ENCODE data around the gene EME2.

Gene EME2

DNA sequence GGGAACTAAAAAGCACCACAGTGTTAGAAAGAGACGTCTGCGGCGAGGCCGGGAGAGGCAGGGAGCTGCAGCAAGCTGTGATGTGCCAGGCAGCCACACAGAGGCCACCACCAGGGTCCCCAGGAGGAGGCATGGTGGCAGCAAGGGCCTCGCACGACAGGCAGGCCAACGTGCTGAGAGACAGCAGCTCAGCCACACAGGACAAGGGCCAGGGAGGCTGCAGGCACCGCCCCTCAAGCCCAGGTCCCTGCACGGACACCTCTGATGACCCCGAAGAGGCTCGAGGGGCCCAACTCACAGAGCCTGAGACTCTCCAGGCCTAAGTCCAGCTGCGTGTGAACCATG, 48.3 kb downstream of the EME2 start:
- DNase-seq = no peak

DNA sequence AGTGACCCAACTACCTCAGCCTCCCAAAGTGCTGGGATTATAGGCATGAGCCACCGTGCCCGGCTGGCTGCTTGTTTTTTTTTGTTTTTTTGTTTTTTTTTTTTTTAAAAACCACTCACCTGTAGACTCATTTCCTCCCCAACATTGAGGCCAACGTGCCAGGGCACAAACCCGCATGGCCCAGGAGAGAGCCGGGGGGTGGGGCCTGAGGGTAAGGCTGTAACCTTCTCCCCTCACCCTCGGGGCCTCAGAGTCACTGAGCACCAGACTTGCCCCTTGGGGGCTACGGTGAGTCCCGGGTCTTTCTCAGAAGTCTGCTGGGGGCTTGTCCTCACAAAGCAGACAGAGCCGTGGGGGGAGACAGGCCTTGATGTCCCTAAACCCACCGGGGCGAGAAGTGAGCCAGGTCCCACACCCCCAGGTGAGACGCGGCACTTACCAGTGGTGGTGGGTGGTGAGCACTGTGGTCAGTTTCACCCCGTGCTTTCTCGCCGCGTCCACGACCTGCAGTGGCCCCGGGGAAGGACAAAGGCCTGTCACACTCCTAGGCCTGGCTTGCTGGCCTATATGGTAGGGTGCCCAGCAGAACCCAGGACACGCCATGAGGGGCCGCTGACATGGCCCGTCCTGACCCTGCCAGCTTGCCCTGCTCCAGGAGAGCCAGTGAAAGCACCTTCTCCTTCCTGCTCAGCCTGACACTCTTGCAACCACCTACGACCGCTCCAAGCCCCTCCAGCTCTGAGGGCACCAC, 49.4 kb downstream of the EME2 start:
- no peak for DNase-seq

DNA sequence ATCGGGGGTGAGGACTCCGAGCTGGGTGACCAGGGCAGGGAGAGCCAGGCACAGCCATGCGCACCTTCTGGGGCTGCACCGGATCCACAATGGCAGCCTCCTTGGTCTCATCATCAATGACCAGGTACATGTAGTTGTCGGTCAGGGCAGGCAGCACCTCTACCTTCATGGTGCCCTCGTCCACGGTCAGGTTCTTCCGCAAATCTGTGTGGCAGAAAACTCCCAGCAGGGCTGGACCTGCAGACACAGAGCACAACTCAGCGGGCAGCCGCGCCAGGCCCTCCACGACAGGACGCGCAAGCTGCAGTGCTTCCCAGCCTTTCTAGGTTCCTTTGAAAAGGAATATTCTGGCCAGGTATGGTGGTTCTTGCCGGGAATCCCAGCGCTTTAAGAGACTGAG, 50.2 kb downstream of the EME2 start:
- DNase-seq = no peak

DNA sequence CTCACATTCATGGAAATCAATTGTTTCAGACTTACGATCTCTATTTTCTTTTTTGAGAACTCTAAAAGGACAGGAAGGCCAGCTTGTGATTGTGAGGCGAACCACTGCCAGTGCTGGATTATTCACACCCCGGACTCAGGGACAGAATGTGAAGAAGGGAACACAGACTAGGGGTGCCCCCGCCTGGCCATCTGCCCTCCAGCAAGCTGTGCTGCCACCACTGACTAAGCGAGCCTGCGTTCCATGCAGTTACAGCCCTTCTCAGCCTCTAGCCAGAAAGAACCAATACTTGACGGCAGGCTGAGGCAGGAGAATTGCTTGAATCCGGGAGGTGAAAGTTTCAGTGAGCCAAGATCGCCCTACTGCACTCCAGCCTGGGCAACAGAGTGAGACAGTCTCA, 51.2 kb downstream of the EME2 start:
- DNase-seq = no peak

DNA sequence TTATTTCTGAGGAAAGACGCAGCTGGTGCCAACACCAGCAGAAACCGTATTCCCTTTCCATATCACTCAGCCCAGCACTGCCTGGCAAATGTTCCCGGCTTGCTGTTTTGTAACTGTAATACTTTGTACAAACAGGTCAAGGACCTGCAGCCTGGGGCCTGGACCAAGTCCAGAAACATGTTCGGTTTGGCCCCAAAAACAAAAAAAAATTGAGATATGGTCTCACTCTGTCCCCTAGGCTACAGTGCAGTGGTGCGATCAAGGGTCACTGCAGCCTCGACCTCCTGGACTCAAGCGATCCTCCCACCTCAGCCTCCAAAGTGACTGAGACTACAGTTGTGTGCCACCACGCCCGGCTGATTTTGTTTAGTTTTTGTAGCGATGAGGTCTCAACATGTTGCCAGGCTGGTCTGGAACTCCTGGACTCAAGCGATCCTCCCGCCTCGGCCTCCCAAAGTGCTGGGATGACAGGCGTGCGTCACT, 52.8 kb downstream of the EME2 start:
- no peak for DNase-seq
